Middle frontal gyrus (tissue), 1 donor: ENCODE measurements around the gene CDX1.

Experiments
- DNase-seq: peaks from one replicate; pipeline ENCODE4 v3.0.0-alpha.2; 2015; ENCODE audit warnings: low spot score; ENCODE audit errors: extremely low spot score

The CDX1 gene

DNA sequence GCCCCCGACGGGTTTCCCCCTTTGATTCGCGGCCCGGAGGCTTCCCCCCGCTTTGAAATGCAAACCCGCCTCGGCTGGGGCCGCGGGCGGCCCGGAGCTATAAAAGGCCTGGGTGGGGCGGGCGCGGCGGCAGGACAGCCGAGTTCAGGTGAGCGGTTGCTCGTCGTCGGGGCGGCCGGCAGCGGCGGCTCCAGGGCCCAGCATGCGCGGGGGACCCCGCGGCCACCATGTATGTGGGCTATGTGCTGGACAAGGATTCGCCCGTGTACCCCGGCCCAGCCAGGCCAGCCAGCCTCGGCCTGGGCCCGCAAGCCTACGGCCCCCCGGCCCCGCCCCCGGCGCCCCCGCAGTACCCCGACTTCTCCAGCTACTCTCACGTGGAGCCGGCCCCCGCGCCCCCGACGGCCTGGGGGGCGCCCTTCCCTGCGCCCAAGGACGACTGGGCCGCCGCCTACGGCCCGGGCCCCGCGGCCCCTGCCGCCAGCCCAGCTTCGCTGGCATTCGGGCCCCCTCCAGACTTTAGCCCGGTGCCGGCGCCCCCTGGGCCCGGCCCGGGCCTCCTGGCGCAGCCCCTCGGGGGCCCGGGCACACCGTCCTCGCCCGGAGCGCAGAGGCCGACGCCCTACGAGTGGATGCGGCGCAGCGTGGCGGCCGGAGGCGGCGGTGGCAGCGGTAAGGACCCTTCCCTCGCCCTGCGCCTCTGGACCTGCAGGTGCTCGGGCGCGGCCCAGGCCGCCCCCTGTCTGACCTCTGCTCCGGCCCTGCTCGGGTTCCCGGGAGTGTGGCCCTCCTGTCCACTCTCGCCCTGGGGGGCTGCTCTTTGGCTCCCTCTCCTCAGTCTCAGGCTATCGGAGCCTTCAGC is at the start of gene CDX1:
CDX1 (plus strand) TSS at position 129 of the 862 bp plus-strand sequence; CDS start at position 228, 99 bp downstream.
- DNase-seq: no peak

GRCh38 chr5:150117945-150118560 is 48.5 kb upstream of the CDX1 start:
- no peak for DNase-seq

DNA sequence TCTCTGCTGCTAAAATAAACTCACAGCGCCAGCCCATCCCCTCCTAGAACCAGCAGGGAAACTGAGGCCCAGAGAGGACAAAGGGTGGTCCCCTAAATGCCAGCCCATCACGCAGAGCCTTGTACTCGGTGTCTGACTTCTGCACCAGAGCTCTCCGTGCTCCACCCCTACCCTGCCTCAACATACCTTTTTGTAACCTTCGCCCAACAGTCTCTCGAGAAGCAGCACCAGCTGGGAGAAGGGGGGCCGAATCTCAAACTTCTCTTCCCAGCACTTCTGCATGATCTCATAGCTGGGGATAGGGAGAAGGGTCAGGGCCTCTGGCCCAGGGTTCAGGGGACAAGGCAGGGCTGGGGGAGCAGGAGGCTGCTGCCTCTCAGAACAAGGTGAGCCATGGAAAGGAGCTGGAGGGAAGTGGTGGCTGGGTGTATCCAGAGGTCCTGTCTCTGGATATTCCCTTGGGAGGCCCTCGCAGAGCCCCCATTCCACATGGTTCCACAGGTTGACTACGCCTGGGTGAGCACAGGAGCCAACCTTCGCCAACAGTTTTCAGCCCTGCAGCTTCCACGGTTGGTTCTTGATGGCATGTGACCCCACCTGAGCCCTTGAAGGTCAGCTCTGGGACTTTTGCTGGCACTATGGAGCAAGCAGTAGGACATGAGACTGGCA is 47.9 kb upstream of the CDX1 start:
- no peak for DNase-seq

DNA sequence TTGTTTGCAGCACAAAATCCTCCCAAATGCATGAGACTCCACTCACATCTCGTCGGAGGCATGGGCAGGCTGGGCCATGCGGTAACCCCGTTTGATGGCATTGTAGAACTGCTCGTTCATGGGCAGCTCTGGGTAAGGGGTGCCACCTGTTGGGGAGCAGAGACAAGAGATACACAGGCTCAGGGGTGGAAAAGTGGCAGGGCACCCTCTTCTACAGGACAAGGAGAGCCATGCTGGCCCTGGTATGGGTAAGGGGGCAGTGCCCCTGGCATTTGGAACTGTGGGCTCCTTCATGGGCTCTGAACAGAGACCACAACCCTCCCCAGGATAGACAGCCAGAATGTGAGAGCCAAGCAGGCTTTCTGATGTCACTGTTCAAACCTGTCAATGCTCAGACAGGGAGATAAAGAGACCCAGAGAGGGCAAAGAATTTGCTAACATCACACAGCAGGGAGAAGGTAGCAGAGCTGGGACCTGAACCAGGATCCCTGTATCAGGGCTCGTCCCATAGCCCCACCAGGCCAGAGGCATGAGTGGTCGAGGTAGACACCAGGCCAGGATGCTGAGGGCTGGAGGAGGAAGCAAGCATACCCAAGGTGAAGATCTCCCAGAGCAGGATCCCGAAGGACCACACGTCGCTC is 47.0 kb upstream of the CDX1 start:
- DNase-seq: no peak

DNA sequence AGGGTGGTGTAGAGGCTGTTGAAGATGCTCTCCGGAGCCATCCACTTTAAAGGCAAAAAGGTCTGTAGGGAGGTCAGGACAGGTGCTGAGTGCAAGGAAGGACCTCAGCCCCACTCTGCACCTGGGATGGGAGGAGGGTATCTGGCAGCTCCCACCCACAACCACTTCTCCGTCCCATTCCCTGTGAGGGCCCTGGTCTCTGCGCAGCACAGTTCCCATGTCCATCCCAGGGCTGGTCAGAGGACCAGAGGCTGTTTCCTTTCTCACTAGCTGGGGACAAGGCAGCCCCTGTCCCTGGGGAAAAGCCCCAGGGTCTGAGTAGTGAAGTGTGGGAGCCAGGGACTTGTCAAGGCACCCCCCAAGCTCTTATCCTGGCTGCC is 46.5 kb upstream of the CDX1 start:
- DNase-seq: no peak

- no peak for DNase-seq
These were observed 45.7 kb upstream of the CDX1 start for GRCh38 chr5:150120617-150121447.

- no peak for DNase-seq
These were observed 45.0 kb upstream of the CDX1 start for GRCh38 chr5:150121448-150122157.

DNA sequence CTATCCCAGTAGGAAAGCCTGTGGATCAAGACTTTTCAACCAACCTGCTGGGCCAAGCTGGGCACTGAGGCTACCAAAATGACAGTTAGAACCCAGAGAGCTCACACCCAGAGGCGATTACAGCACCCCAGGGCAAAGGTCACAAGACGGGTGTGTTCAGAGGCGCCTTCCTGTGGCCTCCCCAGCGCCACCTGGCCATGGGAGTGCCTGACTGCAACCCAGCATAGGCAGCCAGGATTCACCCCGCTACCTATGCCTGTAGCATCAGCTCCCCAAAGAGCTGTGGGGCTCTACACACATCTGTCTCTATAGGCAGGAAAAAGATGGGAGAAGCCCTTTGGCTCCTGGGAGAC is 44.4 kb upstream of the CDX1 start:
- no peak for DNase-seq

GRCh38 chr5:150122536-150123481 is 43.8 kb upstream of the CDX1 start:
- DNase-seq: no peak

DNA sequence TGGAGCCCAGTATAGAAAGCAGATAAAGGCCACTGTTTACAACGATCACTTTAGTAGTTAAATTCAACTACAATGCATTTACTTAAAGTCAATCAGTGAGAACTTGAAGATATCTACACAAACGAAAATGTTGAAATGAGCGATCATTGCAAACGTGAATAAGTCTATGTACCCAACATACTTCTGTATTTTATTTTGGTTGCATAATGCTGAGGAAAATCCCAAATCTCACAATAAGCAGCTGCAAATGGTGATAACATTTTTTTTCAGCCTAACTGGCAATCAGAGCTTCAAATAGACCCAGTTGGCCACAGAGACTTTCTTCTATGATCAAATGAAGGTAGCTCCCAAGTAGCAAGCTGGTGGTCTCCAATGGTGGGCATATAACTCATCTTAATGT is 43.0 kb upstream of the CDX1 start:
- DNase-seq: no peak

DNA sequence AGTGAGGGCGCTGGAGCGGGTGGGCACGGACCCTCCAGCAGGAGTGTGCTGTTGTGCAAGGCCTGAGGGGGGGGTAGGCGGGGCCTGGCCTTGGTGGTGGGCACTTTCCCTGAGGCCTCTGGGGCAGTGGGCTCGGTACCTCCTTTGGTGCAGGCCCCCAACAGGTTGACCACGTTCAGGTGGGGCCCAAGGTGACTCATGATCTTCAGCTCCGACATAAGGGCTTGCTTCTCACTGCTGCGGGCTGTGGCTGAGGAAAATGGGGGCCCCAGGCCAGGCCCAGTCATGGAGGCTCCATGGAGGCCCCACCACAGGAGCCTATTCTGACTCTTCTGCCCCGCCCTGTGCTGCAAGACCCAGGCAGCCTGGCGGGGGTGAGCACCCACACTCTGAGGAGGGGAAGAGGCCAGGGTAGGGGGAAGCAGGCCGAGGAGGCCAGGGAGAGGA is 42.4 kb upstream of the CDX1 start:
- DNase-seq: no peak

- no peak for DNase-seq
These were observed 42.0 kb upstream of the CDX1 start for GRCh38 chr5:150124596-150124995.

DNA sequence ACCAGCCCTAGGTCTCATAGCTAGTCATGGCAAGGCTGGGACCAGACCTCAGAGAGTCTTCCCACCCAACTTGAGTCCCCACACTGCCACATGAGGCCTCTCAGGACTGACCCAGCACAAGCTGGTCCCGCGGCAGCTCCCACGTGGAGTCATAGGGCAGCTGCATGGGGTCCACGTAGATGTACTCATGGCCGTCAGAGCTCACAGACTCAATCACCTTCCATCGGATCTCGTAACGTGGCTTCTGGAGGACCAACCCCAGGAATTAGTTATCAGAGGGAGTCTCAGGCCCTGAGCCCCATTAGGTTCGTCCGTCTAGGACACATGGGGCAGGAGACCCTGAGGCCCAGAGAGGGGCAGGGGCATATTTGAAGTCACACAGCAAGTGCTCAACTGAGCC is 41.2 kb upstream of the CDX1 start:
- no peak for DNase-seq

DNA sequence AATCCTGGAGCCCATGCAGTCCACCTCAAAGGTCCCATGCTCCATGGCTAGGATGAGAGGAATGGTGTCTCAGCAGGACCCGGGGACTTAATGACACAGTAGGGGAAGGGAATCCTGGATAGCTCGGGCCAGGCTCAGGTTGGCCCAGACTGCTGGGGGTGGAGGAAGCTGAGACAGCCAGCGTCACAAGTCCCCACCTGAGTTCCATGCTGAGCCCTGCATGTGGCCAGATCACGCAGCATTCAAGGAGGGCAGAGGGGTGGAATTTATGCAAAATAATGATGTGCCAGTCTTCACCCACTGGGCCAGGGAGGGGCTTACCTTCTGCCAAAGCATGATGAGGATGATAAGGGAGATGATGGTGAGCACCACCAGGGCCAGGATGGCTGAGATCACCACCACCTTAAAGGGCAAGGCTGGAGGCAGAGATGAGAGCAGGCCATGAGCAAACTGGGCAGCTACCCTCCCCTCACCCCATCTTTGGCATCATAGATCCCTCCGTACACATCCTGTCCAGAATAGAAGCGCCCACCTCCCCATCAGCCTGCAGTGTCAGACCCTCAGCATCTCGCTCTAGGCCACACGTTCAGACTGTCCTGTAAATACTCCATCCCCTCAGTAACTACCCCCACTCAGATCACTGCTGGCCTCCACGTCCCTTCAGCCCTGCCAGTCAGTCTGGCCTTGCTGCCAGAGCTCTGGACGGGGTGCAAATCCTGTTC is 40.2 kb upstream of the CDX1 start:
- no peak for DNase-seq

- no peak for DNase-seq
These were observed 39.7 kb upstream of the CDX1 start for GRCh38 chr5:150126921-150127265.

GRCh38 chr5:150129454-150129812 is 37.1 kb upstream of the CDX1 start:
- DNase-seq: no peak

DNA sequence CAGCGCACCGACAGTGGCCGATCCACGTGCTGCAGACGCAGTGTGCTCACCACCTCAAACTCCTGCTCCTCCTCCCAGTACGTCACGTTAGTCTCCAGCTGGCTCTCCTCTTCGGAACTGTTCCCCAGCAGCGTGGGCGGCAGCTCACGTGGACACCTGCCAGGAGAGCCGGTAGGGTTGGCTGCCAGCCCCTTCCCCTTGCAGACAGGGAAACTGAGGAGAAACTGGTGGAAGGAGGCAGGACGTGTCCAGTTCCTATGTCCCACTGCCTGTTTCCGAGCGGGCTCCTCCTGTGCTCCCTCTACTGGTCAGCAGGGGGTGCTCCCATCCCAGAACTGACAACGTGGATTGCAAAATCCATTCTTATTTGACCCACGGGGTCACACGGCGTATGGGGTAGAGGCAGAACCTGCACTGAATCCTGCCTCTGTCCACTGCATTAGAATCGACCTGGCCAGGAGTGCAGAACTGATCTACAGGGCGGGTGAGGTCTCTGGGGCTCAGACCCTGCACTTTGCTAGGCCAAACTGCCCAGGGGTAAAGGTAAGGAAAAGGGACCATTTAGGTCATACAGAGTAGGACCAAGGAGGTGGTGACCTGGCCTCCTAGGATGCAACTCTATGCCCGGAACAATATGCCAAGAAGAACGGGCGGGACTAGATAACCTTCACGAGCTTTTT is 36.6 kb upstream of the CDX1 start:
- DNase-seq: peak; percentile 55

GRCh38 chr5:150130493-150130922 is 36.1 kb upstream of the CDX1 start:
- no peak for DNase-seq
